HepG2 (cell line): ENCODE data around the gene FXYD4. TPM values are rescaled to one million over a fixed set of nuclear protein-coding genes. Genes with fewer than 3 reads are reported as not detected.

Experiments
- ARNT2 ChIP-seq: sonication (generic); formaldehyde crosslinking; IDR thresholded peaks from 2 replicates; pipeline ENCODE4 v1.8.0; 2022; ENCODE audit warnings: mild to moderate bottlenecking, low read depth, missing genetic modification reagents, moderate library complexity
- CREB3 ChIP-seq: sonication (generic); formaldehyde crosslinking; IDR thresholded peaks from 2 replicates; pipeline ENCODE4 v1.5.0; 2020; ENCODE audit warnings: missing genetic modification reagents
- ERF ChIP-seq: IDR thresholded peaks from 2 replicates; pipeline ENCODE4 v1.6.1; 2018; ENCODE audit warnings: missing biosample characterization, missing genetic modification reagents
- FOXC1 ChIP-seq: sonication (generic); formaldehyde crosslinking; IDR thresholded peaks from 2 replicates; pipeline ENCODE4 v1.8.0; 2022; ENCODE audit warnings: mild to moderate bottlenecking, missing genetic modification reagents, borderline replicate concordance
- GATA4 ChIP-seq: sonication (generic); IDR thresholded peaks from 2 replicates; pipeline ENCODE4 v1.6.1; 2016; ENCODE audit warnings: antibody characterized with exemption, low read depth, borderline replicate concordance
- HNRNPLL ChIP-seq: fragments of 200-400 bp; formaldehyde crosslinking; IDR thresholded peaks from 2 replicates; pipeline ENCODE4 v1.6.1; 2017; ENCODE audit warnings: mild to moderate bottlenecking, low read depth, low read length; ENCODE audit not compliant: poor library complexity, severe bottlenecking
- JUNB ChIP-seq: sonication (generic); formaldehyde crosslinking; IDR thresholded peaks from 2 replicates; pipeline ENCODE4 v1.8.0; 2022; ENCODE audit warnings: missing genetic modification reagents, mild to moderate bottlenecking, borderline replicate concordance
- KDM1A ChIP-seq: IDR thresholded peaks from 2 replicates; pipeline ENCODE4 v1.6.1; 2016; ENCODE audit warnings: missing compliant biosample characterization
- MATR3 ChIP-seq: sonication (generic); formaldehyde crosslinking; IDR thresholded peaks from 2 replicates; pipeline ENCODE4 v1.4.0; 2020; ENCODE audit warnings: missing genetic modification reagents
- MAX ChIP-seq: IDR thresholded peaks from 2 replicates; pipeline ENCODE4 v1.6.1; 2012; ENCODE audit warnings: inconsistent platforms
- MED8 ChIP-seq: sonication (generic); formaldehyde crosslinking; IDR thresholded peaks from 2 replicates; pipeline ENCODE4 v1.8.1; 2023; ENCODE audit warnings: mild to moderate bottlenecking, missing genetic modification reagents; ENCODE audit not compliant: insufficient replicate concordance
- PHB2 ChIP-seq: fragments of 450-650 bp; IDR thresholded peaks from 2 replicates; pipeline ENCODE4 v1.6.1; 2018; ENCODE audit not compliant: partially characterized antibody
- PLSCR1 ChIP-seq: sonication (generic); formaldehyde crosslinking; IDR thresholded peaks from 2 replicates; pipeline ENCODE4 v1.5.0; 2020; ENCODE audit warnings: missing genetic modification reagents, mild to moderate bottlenecking, borderline replicate concordance
- PRPF4 ChIP-seq: fragments of 200-400 bp; formaldehyde crosslinking; IDR thresholded peaks from 2 replicates; pipeline ENCODE4 v1.6.1; 2016; ENCODE audit warnings: low read length, low read depth; ENCODE audit not compliant: poor library complexity, severe bottlenecking
- TAF1 ChIP-seq: sonication (generic); formaldehyde crosslinking; IDR thresholded peaks from 2 replicates; pipeline ENCODE4 v1.4.0; 2020; ENCODE audit warnings: missing genetic modification reagents
- TBX2 ChIP-seq: sonication (generic); formaldehyde crosslinking; IDR thresholded peaks from 2 replicates; pipeline ENCODE4 v1.5.0; 2020; ENCODE audit warnings: missing genetic modification reagents, mild to moderate bottlenecking, borderline replicate concordance
- TBX3 ChIP-seq: fragments of 450-650 bp; IDR thresholded peaks from 2 replicates; pipeline ENCODE4 v1.6.1; 2017; ENCODE audit warnings: antibody characterized with exemption, mild to moderate bottlenecking, inconsistent platforms, borderline replicate concordance
- TERF1 ChIP-seq: sonication (generic); formaldehyde crosslinking; IDR thresholded peaks from 2 replicates; pipeline ENCODE4 v1.8.0; 2022; ENCODE audit warnings: mild to moderate bottlenecking, missing genetic modification reagents, moderate library complexity
- YY1 ChIP-seq: IDR thresholded peaks from 2 replicates; pipeline ENCODE4 v1.6.1; 2011; ENCODE audit warnings: low read length, low read depth, moderate library complexity, mild to moderate bottlenecking; ENCODE audit not compliant: insufficient read depth, insufficient replicate concordance
- ZNF281 ChIP-seq: sonication (generic); formaldehyde crosslinking; IDR thresholded peaks from 2 replicates; pipeline ENCODE4 v1.4.0; 2020; ENCODE audit warnings: missing genetic modification reagents, borderline replicate concordance
- ZNF317 ChIP-seq: sonication (generic); formaldehyde crosslinking; IDR thresholded peaks from 2 replicates; pipeline ENCODE4 v1.5.0; 2020; ENCODE audit warnings: mild to moderate bottlenecking, missing genetic modification reagents
- ZNF33A ChIP-seq: sonication (generic); formaldehyde crosslinking; IDR thresholded peaks from 2 replicates; pipeline ENCODE4 v1.5.1; 2020; ENCODE audit warnings: missing genetic modification reagents, mild to moderate bottlenecking, moderate library complexity, borderline replicate concordance
- ZNF501 ChIP-seq: sonication (generic); formaldehyde crosslinking; IDR thresholded peaks from 2 replicates; pipeline ENCODE4 v1.5.1; 2020; ENCODE audit warnings: mild to moderate bottlenecking, moderate library complexity, missing genetic modification reagents
- ZNF549 ChIP-seq: sonication (generic); formaldehyde crosslinking; IDR thresholded peaks from 2 replicates; pipeline ENCODE4 v1.5.0; 2020; ENCODE audit warnings: missing genetic modification reagents
- polyA plus RNA-seq, 8 experiments: library from polyadenylated mRNA; depleted of rRNA in 3 of 8; stranded (reverse) in 7 of 8; unstranded in 1 of 8; fragments of >200 nt; fragmentation: Illumina TruSeq in 4 of 8; extraction: Trizol in 4 of 8; gene quantifications; 2 replicates each; pipeline versions ENCODE4 v1.2.1 to v1.2.3, GENCODE V29; 2011 to 2016; ENCODE audit warnings: low read depth in 4 of 8, missing spikeins in 1 of 8, mixed read lengths in 1 of 8; ENCODE audit not compliant: insufficient read depth in 1 of 8
- total RNA-seq, 5 experiments: library from RNA; depleted of rRNA; stranded (reverse); fragments of >200 nt; fragmentation: Illumina TruSeq; extraction: Trizol; gene quantifications; 2 replicates each; pipeline ENCODE4 v1.2.3, GENCODE V29; 2016; ENCODE audit warnings: low read depth in 1 of 5

Gene FXYD4
- total and polyA plus RNA-seq, 2 of the 13 experiments (the other 11 are each of a cell fraction or from before 2014, with no cell fraction given): not detected

GRCh38 chr10:43417950-43418768, 46.7 kb downstream of the FXYD4 start (continued):
- no peak for TF ChIP-seq PLSCR1 (CRISPR knock-in tag)
- no peak for TF ChIP-seq TBX3
- TF ChIP-seq ERF (CRISPR knock-in tag): peak; percentile 66; the same call in 1 of the 2 replicates
- TF ChIP-seq MED8 (CRISPR knock-in tag): peak; percentile 71
- no peak for TF ChIP-seq CREB3
- TF ChIP-seq MAX: peak; percentile 62
- TF ChIP-seq TBX2: peak; percentile 80; the same call in 1 of the 2 replicates
- TF ChIP-seq ZNF501: no peak
- TF ChIP-seq ZNF281: peak; percentile 44; the same call in 1 of the 2 replicates
- TF ChIP-seq HNRNPLL: no peak
- TF ChIP-seq YY1: no peak
- no peak for TF ChIP-seq PRPF4
- no peak for TF ChIP-seq JUNB (CRISPR knock-in tag)
- TF ChIP-seq ZNF549 (CRISPR knock-in tag): no peak
- no peak for TF ChIP-seq TAF1 (CRISPR knock-in tag)
- peak; percentile 69; the same call in 1 of the 2 replicates for TF ChIP-seq KDM1A (CRISPR knock-in tag)
- TF ChIP-seq FOXC1 (CRISPR knock-in tag): peak; percentile 58; the same call in 1 of the 2 replicates
- no peak; the same call in 1 of the 2 replicates for TF ChIP-seq GATA4
- TF ChIP-seq MATR3 (CRISPR knock-in tag): no peak
- TF ChIP-seq ZNF33A: no peak
- no peak for TF ChIP-seq PHB2
- TF ChIP-seq ZNF317 (CRISPR knock-in tag): no peak
- TF ChIP-seq ARNT2 (CRISPR knock-in tag): no peak
- TF ChIP-seq TERF1 (CRISPR knock-in tag): no peak
